H9 (cell line): Measurements from ENCODE around the gene TENM4. TPM values are rescaled to one million over a fixed set of nuclear protein-coding genes. Genes with fewer than 3 reads are reported as not detected.

Source experiments
- DNase-seq: peaks from one replicate; pipeline ENCODE4 v3.0.0-alpha.2; 2017
- H2AFZ ChIP-seq: one replicate; pipeline ENCODE4 v1.6.1; 2013; ENCODE audit warnings: mild to moderate bottlenecking, low read length, control low read depth, moderate library complexity
- H2AK5ac ChIP-seq: 2 replicates; pipeline ENCODE4 v1.6.1; 2013; ENCODE audit warnings: low read length, control low read depth, mixed read lengths; ENCODE audit not compliant: insufficient read length
- H2BK120ac ChIP-seq: one replicate; pipeline ENCODE4 v1.6.1; 2013; ENCODE audit warnings: low read depth, mild to moderate bottlenecking, low read length, control low read depth, inconsistent platforms; ENCODE audit not compliant: poor library complexity, severe bottlenecking
- H2BK12ac ChIP-seq: 2 replicates; pipeline ENCODE4 v1.6.1; 2013; ENCODE audit warnings: low read length, control low read depth, mixed read lengths, low read depth; ENCODE audit not compliant: insufficient read length
- H2BK15ac ChIP-seq: 2 replicates; pipeline ENCODE4 v1.6.1; 2013; ENCODE audit warnings: low read depth, low read length, control low read depth
- H2BK20ac ChIP-seq: one replicate; pipeline ENCODE4 v1.6.1; 2013; ENCODE audit warnings: low read depth, mild to moderate bottlenecking, low read length, control low read depth, inconsistent platforms; ENCODE audit not compliant: poor library complexity, severe bottlenecking
- H2BK5ac ChIP-seq: 2 replicates; pipeline ENCODE4 v1.6.1; 2013; ENCODE audit warnings: low read length, control low read depth, mixed read lengths; ENCODE audit not compliant: insufficient read length
- H3K14ac ChIP-seq: 2 replicates; pipeline ENCODE4 v1.6.1; 2013; ENCODE audit warnings: low read length, control low read depth; ENCODE audit not compliant: insufficient read depth
- H3K18ac ChIP-seq: 2 replicates; pipeline ENCODE4 v1.6.1; 2013; ENCODE audit warnings: low read depth, mild to moderate bottlenecking, mixed read lengths, low read length, control low read depth; ENCODE audit not compliant: insufficient read length
- H3K23ac ChIP-seq: 2 replicates; pipeline ENCODE4 v1.6.1; 2013; ENCODE audit warnings: low read length, control low read depth, mixed read lengths, low read depth; ENCODE audit not compliant: insufficient read length
- H3K23me2 ChIP-seq: 2 replicates; pipeline ENCODE4 v1.6.1; 2013; ENCODE audit warnings: low read depth, mild to moderate bottlenecking, mixed read lengths, low read length, control low read depth; ENCODE audit not compliant: insufficient read length, poor library complexity, severe bottlenecking
- H3K27ac ChIP-seq: 2 replicates; pipeline ENCODE4 v1.5.1; 2013; ENCODE audit warnings: low read length, control low read depth, mixed read lengths, low read depth; ENCODE audit not compliant: insufficient read length
- H3K27me3 ChIP-seq: 2 replicates; pipeline ENCODE4 v1.6.1; 2013; ENCODE audit warnings: low read length, control low read depth, inconsistent platforms; ENCODE audit not compliant: insufficient read depth
- H3K4ac ChIP-seq: 2 replicates; pipeline ENCODE4 v1.6.1; 2013; ENCODE audit warnings: low read depth, mild to moderate bottlenecking, control low read depth, inconsistent platforms, low read length, moderate library complexity
- H3K4me1 ChIP-seq: 2 replicates; pipeline ENCODE4 v1.6.1; 2013; ENCODE audit warnings: low read length, control low read depth, inconsistent platforms; ENCODE audit not compliant: insufficient read depth
- H3K4me2 ChIP-seq: 2 replicates; pipeline ENCODE4 v1.6.1; 2013; ENCODE audit warnings: low read length, control low read depth, mixed read lengths; ENCODE audit not compliant: insufficient read length, insufficient read depth
- H3K56ac ChIP-seq: 2 replicates; pipeline ENCODE4 v1.6.1; 2013; ENCODE audit warnings: low read depth, mild to moderate bottlenecking, mixed read lengths, low read length, control low read depth; ENCODE audit not compliant: insufficient read length
- H3K79me1 ChIP-seq: 2 replicates; pipeline ENCODE4 v1.6.1; 2013; ENCODE audit warnings: low read depth, mild to moderate bottlenecking, moderate library complexity, low read length, control low read depth, inconsistent platforms; ENCODE audit not compliant: insufficient read depth, poor library complexity, severe bottlenecking
- H3K79me2 ChIP-seq: 2 replicates; pipeline ENCODE4 v1.6.1; 2013; ENCODE audit warnings: low read length, control low read depth, inconsistent platforms; ENCODE audit not compliant: insufficient read depth
- H3K9ac ChIP-seq: 2 replicates; pipeline ENCODE4 v1.6.1; 2013; ENCODE audit warnings: low read length, control low read depth, mixed read lengths; ENCODE audit not compliant: insufficient read length; ENCODE audit errors: extremely low read depth
- H3K9me3 ChIP-seq: one replicate; pipeline ENCODE4 v1.6.1; 2013; ENCODE audit warnings: low read depth, low read length, inconsistent platforms; ENCODE audit not compliant: control insufficient read depth
- H3T11ph ChIP-seq: one replicate; pipeline ENCODE4 v1.6.1; 2013; ENCODE audit warnings: mild to moderate bottlenecking, low read length, control low read depth, inconsistent platforms
- H4K20me1 ChIP-seq: one replicate; pipeline ENCODE4 v1.6.1; 2013; ENCODE audit not compliant: control insufficient read depth, insufficient read length, insufficient read depth
- H4K5ac ChIP-seq: 2 replicates; pipeline ENCODE4 v1.6.1; 2013; ENCODE audit warnings: low read depth, mild to moderate bottlenecking, mixed read lengths, low read length, control low read depth; ENCODE audit not compliant: insufficient read length
- H4K8ac ChIP-seq: replicated peaks from 2 replicates; pipeline ENCODE4 v1.6.1; 2013; ENCODE audit warnings: low read length, control low read depth, mixed read lengths, low read depth; ENCODE audit not compliant: insufficient read length
- H4K91ac ChIP-seq: 2 replicates; pipeline ENCODE4 v1.6.1; 2013; ENCODE audit warnings: low read depth, mild to moderate bottlenecking, moderate library complexity, mixed read lengths, low read length, control low read depth; ENCODE audit not compliant: insufficient read length
- H3K27ac Mint-ChIP-seq, 3 experiments: 2 replicates in 2 of 3; 3 replicates in 1 of 3; pipeline ENCODE4 v1.8.0; 2020 to 2021; ENCODE audit warnings: mixed read lengths in 3 of 3, mild to moderate bottlenecking in 1 of 3, moderate library complexity in 1 of 3
- H3K27me3 Mint-ChIP-seq: 2 replicates; pipeline ENCODE4 v1.8.0; 2021; ENCODE audit warnings: low read depth, mild to moderate bottlenecking, moderate library complexity, mixed read lengths
- H3K36me3 Mint-ChIP-seq, 3 experiments: 2 replicates in 2 of 3; 3 replicates in 1 of 3; pipeline ENCODE4 v1.8.0; 2020 to 2021; ENCODE audit warnings: low read depth in 3 of 3, mixed read lengths in 3 of 3; ENCODE audit not compliant: insufficient read depth in 1 of 3
- H3K4me1 Mint-ChIP-seq, 2 experiments: 2 replicates each; pipeline ENCODE4 v1.8.0; 2020; ENCODE audit warnings: mixed read lengths in 2 of 2
- H3K4me3 Mint-ChIP-seq, 2 experiments: 2 replicates in 1 of 2; 3 replicates in 1 of 2; pipeline ENCODE4 v1.8.0; 2020 to 2021; ENCODE audit warnings: mild to moderate bottlenecking in 2 of 2, mixed read lengths in 2 of 2, moderate library complexity in 1 of 2
- H3K9me3 Mint-ChIP-seq, 2 experiments: 2 replicates in 1 of 2; 3 replicates in 1 of 2; pipeline ENCODE4 v1.8.0; 2020; ENCODE audit warnings: mild to moderate bottlenecking in 2 of 2, mixed read lengths in 2 of 2, moderate library complexity in 1 of 2
- whole genome bisulfite sequencing: extraction: QIAGEN DNeasy Blood & Tissue Kit; methylation state at CpG from one replicate; pipeline ENCODE4 v1.1.7; 2013; ENCODE audit warnings: missing lambda C conversion rate, low lambda C conversion rate, mixed read lengths; ENCODE audit not compliant: insufficient read length; ENCODE audit errors: extremely low coverage; 5-methylcytosine and 5-hydroxymethylcytosine counted together
- total RNA-seq: library from RNA; stranded (reverse); gene quantifications from 2 replicates; pipeline ENCODE4 v1.2.1, GENCODE V29; 2021
- TF ChIP-seq, protein P1 (sequence below): fragments of 200-600 bp; sonication (generic); conservative IDR thresholded peaks from 3 replicates; pipeline ENCODE4 v1.8.0; 2021; ENCODE audit warnings: antibody characterized with exemption, mild to moderate bottlenecking

The TENM4 gene
- total RNA-seq, 1 experiment from 2014 or later: 4.6 TPM

GRCh38 chr11:78804991-78805390 lies 635.8 kb downstream of the TENM4 start:
- Histone ChIP-seq H3K9me3 (no peaks in the 10 kb centered on the region), H3K4me2 (no peak overlapping the region), H2BK20ac (no peak overlapping the region), H3K4ac (no peak overlapping the region), H4K20me1 (peaks cover 2% of the 10 kb centered on the region), H3K56ac (no peak overlapping the region), H3K9ac (no peak overlapping the region), H2BK12ac (no peak overlapping the region), H2AK5ac (no peak overlapping the region), H2BK120ac (no peak overlapping the region), H3K4me1 (peaks cover 16% of the 10 kb centered on the region; the same call in 1 of the 2 replicates), H3K27ac (no peak overlapping the region), H4K5ac (no peak overlapping the region), H4K8ac (no peak overlapping the region), H4K91ac (no peak overlapping the region), H3K79me1 (no peaks in the 10 kb centered on the region), H3K79me2 (no peaks in the 10 kb centered on the region), H2AFZ (no peak overlapping the region), H2BK15ac (no peak overlapping the region), H2BK5ac (no peak overlapping the region), H3K23me2 (no peaks in the 10 kb centered on the region), H3K23ac (no peak overlapping the region), H3T11ph (no peak overlapping the region), H3K14ac (peak overlapping the region; percentile 75; the same call in 1 of the 2 replicates), H3K27me3 (no peaks in the 10 kb centered on the region), H3K18ac (no peak overlapping the region)
- no peaks in the 10 kb centered on the region for H3K9me3 Mint-ChIP-seq
- no peak overlapping the region for H3K27ac Mint-ChIP-seq
- H3K27me3 Mint-ChIP-seq: no peaks in the 10 kb centered on the region; the same call in 1 of the 2 replicates
- H3K4me1 Mint-ChIP-seq: peaks cover 28 to 38% of the 10 kb centered on the region in 2 experiments
- WGBS: no CpG with 5 or more reads among the region's 9 CpGs
- TF ChIP-seq, protein P1, sequence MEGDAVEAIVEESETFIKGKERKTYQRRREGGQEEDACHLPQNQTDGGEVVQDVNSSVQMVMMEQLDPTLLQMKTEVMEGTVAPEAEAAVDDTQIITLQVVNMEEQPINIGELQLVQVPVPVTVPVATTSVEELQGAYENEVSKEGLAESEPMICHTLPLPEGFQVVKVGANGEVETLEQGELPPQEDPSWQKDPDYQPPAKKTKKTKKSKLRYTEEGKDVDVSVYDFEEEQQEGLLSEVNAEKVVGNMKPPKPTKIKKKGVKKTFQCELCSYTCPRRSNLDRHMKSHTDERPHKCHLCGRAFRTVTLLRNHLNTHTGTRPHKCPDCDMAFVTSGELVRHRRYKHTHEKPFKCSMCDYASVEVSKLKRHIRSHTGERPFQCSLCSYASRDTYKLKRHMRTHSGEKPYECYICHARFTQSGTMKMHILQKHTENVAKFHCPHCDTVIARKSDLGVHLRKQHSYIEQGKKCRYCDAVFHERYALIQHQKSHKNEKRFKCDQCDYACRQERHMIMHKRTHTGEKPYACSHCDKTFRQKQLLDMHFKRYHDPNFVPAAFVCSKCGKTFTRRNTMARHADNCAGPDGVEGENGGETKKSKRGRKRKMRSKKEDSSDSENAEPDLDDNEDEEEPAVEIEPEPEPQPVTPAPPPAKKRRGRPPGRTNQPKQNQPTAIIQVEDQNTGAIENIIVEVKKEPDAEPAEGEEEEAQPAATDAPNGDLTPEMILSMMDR: no peak
- no peaks in the 10 kb centered on the region for H3K36me3 Mint-ChIP-seq
- no peak overlapping the region for H3K4me3 Mint-ChIP-seq
- no peak for DNase-seq
